ENCODE results near the gene RGS3.

DNA sequence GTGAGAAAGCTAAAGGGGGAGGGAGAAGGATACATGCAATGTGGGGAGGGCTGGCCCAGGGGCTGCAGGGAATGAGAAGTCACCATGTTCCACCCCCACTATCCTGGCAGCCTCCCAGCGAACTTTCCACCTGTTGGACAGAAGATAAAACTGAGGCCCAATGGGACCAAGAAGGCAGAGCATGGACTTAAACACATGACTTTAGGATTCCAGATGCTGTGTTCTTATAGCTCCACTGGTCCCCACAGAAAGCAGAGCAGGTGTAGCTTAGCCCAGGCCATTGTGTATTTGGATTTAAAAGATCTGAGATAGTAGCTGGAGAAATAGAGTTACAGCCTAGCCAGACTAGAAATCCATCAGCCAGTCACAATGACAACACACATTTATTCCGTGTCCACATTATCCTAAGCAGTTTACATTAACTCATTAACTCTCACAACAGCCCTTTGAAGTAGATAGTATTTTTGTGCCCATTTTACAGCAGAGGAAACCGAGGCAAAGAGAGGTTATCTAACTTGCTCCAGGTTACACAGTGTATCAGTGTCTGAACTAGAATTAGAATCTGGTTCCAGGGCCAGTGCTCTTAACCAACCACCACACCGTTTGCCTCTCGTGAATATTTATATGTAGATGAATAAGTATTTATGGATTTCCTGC, 121.0 kb downstream of the RGS3 start:
- TF ChIP-seq, protein P1, sequence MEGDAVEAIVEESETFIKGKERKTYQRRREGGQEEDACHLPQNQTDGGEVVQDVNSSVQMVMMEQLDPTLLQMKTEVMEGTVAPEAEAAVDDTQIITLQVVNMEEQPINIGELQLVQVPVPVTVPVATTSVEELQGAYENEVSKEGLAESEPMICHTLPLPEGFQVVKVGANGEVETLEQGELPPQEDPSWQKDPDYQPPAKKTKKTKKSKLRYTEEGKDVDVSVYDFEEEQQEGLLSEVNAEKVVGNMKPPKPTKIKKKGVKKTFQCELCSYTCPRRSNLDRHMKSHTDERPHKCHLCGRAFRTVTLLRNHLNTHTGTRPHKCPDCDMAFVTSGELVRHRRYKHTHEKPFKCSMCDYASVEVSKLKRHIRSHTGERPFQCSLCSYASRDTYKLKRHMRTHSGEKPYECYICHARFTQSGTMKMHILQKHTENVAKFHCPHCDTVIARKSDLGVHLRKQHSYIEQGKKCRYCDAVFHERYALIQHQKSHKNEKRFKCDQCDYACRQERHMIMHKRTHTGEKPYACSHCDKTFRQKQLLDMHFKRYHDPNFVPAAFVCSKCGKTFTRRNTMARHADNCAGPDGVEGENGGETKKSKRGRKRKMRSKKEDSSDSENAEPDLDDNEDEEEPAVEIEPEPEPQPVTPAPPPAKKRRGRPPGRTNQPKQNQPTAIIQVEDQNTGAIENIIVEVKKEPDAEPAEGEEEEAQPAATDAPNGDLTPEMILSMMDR (conservative IDR thresholded peaks at IDR 0.05; ENCODE audit: low read length) = no peak
- no peak for TF ChIP-seq EZH2phosphoT487 (IDR thresholded peaks at IDR 0.05; ENCODE audit: borderline replicate concordance, low read depth, low read length)
